NT2/D1 (cell line): ENCODE results near the gene SMIM17.
"Not testable (repeated sequence)": the region's sequence is repeated elsewhere in the genome, so short reads cannot be mapped to it uniquely, and the experiment has no call there.

ENCODE experiments used
- DNase-seq: peaks from one replicate; pipeline ENCODE4 v3.0.0-alpha.2; 2011; ENCODE audit warnings: low read depth, low spot score
- H3K27me3 ChIP-seq: 2 replicates; pipeline ENCODE4 v1.6.0; 2011; ENCODE audit warnings: mild to moderate bottlenecking; ENCODE audit not compliant: insufficient read length, insufficient read depth
- H3K36me3 ChIP-seq: 2 replicates; pipeline ENCODE4 v1.6.1; 2011; ENCODE audit warnings: mild to moderate bottlenecking, low read length, mixed read lengths; ENCODE audit not compliant: insufficient read depth, insufficient read length
- H3K4me1 ChIP-seq: 2 replicates; pipeline ENCODE4 v1.5.1; 2011; ENCODE audit not compliant: insufficient read depth, insufficient read length
- H3K4me3 ChIP-seq: 2 replicates; pipeline ENCODE4 v1.5.1; 2011; ENCODE audit warnings: low read depth; ENCODE audit not compliant: insufficient read length
- H3K9ac ChIP-seq: 2 replicates; pipeline ENCODE4 v1.6.0; 2011; ENCODE audit warnings: low read depth; ENCODE audit not compliant: insufficient read length
- H3K9me3 ChIP-seq: 2 replicates; pipeline ENCODE4 v1.5.1; 2011; ENCODE audit warnings: mild to moderate bottlenecking, low read length; ENCODE audit not compliant: insufficient read depth
- SUZ12 ChIP-seq: IDR thresholded peaks from 2 replicates; pipeline ENCODE4 v1.6.1; 2011; ENCODE audit not compliant: insufficient read length, insufficient read depth; ENCODE audit errors: extremely low read depth
- YY1 ChIP-seq: IDR thresholded peaks from 2 replicates; pipeline ENCODE4 v1.6.1; 2011; ENCODE audit not compliant: insufficient read length, insufficient read depth
- ZNF274 ChIP-seq: IDR thresholded peaks from 2 replicates; pipeline ENCODE4 v1.6.1; 2011; ENCODE audit warnings: mild to moderate bottlenecking, low read depth, low read length

Gene SMIM17

DNA sequence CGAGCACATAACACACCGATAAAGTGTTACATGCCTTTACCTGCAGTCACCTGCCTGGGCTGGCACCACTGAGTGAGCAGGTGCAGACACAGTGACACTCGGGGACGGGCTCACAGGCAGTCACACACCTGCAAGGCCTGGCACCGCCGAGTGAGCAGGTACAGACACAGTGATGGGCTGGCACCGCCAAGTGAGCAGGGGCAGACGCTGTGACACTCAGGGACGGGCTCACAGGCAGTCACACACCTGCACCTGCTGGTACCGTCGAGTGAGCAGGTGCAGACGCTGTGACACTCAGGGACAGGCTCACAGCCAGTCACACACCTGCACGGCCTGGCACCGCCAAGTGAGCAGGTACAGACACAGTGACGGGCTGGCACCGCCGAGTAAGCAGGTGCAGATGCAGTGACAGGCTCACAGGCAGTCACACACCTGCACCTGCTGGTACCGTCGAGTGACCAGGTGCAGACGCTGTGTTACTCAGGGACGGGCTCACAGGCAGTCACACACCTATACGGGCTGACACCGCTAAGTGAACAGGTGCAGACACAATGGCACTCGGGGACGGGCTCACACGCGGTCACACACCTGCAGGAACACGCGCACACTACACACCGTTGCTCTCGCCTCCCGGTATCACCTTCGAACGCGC lies 28.1 kb downstream of the SMIM17 start:
- H3K36me3 ChIP-seq, result no peaks in the 10 kb centered on the region
- peaks cover 6% of the 10 kb centered on the region for H3K4me1 ChIP-seq
- peak overlapping the region; percentile 71 for H3K4me3 ChIP-seq
- no peak for TF ChIP-seq ZNF274
- no peak for TF ChIP-seq SUZ12
- TF ChIP-seq YY1, result no peak
- no peaks in the 10 kb centered on the region for H3K27me3 ChIP-seq
- peak overlapping the region; percentile 88 for H3K9ac ChIP-seq
- DNase-seq, result no peak
- H3K9me3 ChIP-seq, result no peaks in the 10 kb centered on the region

DNA sequence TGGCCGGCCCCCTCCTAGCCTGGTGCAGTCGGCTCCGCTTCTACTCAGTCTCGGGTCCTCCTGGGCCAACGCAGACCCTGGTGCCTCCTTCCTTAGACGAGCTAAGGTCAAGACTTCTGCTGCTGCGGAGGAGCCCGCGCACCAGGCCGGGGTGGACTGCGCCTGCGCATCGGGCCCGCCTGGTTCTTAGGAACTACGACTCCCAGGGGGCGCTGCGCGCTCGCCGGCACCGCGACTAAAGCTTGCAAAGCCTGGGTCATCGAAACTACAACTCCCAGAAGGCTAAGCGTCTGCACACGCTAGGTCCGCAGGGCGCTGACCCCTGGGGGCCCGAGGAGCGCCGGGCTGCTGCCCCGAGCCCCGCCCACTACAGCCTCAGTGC lies 28.6 kb downstream of the SMIM17 start, which contains the start of gene ZNF835:
Gene ZNF835, minus strand, starts transcription at position 145 of the 382 bp plus-strand sequence. CDS start 6,559 bp downstream, outside the sequence.
- no peaks in the 10 kb centered on the region for H3K27me3 ChIP-seq
- no peaks in the 10 kb centered on the region for H3K36me3 ChIP-seq
- no peak for TF ChIP-seq SUZ12
- no peak for TF ChIP-seq ZNF274
- TF ChIP-seq YY1, result no peak
- H3K4me3 ChIP-seq, result peak within 1 kb of the TSS; percentile 71
- H3K9me3 ChIP-seq, result no peaks in the 10 kb centered on the region
- peak; percentile 96 for DNase-seq
- H3K4me1 ChIP-seq, result peaks cover 6% of the 10 kb centered on the region
- H3K9ac ChIP-seq, result peak within 1 kb of the TSS; percentile 88

DNA sequence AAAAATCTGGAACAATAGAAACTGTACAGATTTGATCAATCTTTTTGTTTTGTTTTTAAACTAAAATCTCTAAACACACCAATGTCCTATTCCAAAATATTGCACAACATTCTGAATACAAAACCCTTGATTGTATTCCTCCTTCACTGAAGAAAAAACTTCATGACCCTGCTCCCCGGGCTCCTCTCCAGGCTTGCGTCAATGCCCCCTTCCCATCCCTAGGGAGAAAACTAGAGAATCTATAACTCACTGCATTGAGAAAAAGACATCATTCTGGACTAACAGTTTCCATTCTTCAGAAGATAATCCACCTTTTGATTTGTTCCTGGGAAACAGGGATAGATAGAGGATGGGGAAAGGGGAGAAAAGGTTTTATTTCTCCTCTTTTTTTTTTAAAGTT lies 29.7 kb downstream of the SMIM17 start:
- not testable (repeated sequence) for H3K9me3 ChIP-seq, H3K27me3 ChIP-seq, H3K4me1 ChIP-seq, H3K9ac ChIP-seq, H3K4me3 ChIP-seq, H3K36me3 ChIP-seq, DNase-seq

DNA sequence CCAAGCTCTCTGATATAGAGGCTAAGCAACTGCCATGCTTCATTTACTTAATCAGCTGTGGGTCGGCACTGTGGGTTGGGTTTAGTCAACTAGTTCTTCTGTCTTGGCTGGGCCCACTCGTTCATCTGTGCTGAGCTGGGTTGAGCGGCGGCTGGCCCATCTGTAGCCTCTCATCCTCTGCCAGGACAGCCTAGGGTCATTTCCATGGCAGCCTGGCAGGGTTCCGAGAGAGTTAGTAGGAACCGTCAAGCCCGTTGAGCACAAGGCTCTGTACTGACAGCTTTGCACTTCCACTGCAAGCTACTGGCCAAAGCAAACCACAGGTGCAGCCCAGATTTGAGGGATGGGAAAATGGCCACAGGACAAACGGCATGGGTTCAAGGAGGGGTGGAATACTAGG lies 35.2 kb downstream of the SMIM17 start:
- H3K4me1 ChIP-seq, result no peaks in the 10 kb centered on the region
- H3K9me3 ChIP-seq, result no peaks in the 10 kb centered on the region
- no peak overlapping the region for H3K4me3 ChIP-seq
- no peaks in the 10 kb centered on the region for H3K36me3 ChIP-seq
- no peak overlapping the region for H3K9ac ChIP-seq
- H3K27me3 ChIP-seq, result no peaks in the 10 kb centered on the region
- no peak for DNase-seq
- no peak for TF ChIP-seq SUZ12
- TF ChIP-seq YY1, result no peak
- no peak for TF ChIP-seq ZNF274

DNA sequence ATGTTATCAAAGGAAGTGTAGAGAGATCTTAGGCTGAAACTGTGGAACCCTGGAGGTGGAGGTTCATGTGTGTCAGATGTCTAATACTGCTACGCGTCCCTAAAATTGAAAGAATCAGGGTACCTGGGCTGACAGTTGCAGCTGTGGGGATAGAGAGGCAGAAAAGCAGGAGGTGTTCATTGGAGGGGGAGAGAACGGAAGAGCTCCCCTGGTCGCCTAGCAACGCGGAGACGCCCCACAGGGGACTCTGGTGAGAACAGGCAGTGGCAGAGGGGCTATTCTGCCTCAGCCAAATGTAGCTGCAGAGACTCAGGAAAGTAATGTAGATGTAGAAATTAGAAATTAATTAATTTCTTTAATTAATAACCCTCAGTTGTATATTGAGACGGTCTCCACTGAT lies 38.7 kb downstream of the SMIM17 start:
- Histone ChIP-seq H3K36me3 (no peaks in the 10 kb centered on the region), H3K4me1 (no peaks in the 10 kb centered on the region), H3K4me3 (no peak overlapping the region), H3K27me3 (no peaks in the 10 kb centered on the region), H3K9me3 (no peaks in the 10 kb centered on the region), H3K9ac (no peak overlapping the region)
- no peak for TF ChIP-seq SUZ12
- TF ChIP-seq ZNF274, result no peak
- TF ChIP-seq YY1, result no peak
- DNase-seq, result no peak

DNA sequence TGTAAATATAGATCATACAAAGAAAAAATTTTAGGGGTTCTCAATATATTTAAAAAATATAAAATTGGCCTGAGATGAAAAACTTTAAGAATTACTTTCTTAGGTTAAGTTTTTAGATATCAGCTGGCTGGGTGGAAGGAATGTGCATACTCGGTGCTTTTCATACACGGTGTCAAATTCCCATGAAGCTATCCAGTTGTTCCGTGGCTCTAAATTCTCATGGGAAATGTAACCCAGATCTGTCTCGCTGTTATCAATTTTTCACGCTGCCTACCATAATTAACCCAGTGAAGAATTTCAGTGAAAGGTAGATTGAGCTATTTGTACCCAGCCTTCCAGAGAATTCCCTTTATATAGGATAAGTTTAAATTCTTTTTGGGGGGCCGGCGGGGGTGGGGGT lies 40.2 kb downstream of the SMIM17 start:
- TF ChIP-seq ZNF274 (no peak), YY1 (no peak), SUZ12 (no peak)
- H3K36me3 ChIP-seq, result no peaks in the 10 kb centered on the region
- H3K9ac ChIP-seq, result no peak overlapping the region
- no peaks in the 10 kb centered on the region for H3K4me1 ChIP-seq
- no peak for DNase-seq
- no peak overlapping the region for H3K4me3 ChIP-seq
- no peaks in the 10 kb centered on the region for H3K27me3 ChIP-seq
- no peaks in the 10 kb centered on the region for H3K9me3 ChIP-seq

DNA sequence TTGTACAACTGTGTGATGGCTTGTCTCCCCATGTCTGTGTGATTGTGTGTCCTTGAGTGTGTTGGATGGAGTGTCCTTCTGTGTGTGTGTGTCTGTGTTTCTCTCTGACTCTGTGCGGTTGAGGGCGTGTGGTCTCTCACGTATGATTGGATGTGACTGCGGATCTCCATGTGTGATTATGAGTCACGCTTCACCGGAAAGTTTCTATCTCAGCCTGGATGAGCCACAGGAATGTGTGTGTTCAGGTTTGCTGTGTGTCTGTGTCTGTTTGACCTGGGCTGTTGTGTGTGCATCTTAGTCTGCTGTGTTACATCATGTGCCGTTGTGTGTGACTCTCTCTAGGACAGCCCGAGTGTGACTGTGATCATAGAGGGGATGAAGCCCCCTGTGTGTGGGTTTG lies 44.1 kb downstream of the SMIM17 start:
- no peak for DNase-seq
- no peak overlapping the region for H3K9ac ChIP-seq
- no peaks in the 10 kb centered on the region for H3K4me1 ChIP-seq
- TF ChIP-seq YY1 (no peak), SUZ12 (no peak), ZNF274 (no peak)
- no peaks in the 10 kb centered on the region for H3K36me3 ChIP-seq
- no peak overlapping the region for H3K4me3 ChIP-seq
- H3K9me3 ChIP-seq, result no peaks in the 10 kb centered on the region
- no peaks in the 10 kb centered on the region for H3K27me3 ChIP-seq
